HCT116 (cell line): ENCODE measurements around the gene C14orf132.

Source experiments
- CTCF ChIP-seq, 3 experiments: fragments of 200-600 bp in 1 of 3; sonication (generic) in 1 of 3; IDR thresholded peaks in 2 of 3; conservative IDR thresholded peaks in 1 of 3; 2 replicates each; pipeline ENCODE4 v1.5.1; 2012 to 2017; ENCODE audit warnings: low read depth in 2 of 3, low read length in 2 of 3, antibody characterized with exemption in 1 of 3, borderline replicate concordance in 1 of 3, control low read depth in 1 of 3, mild to moderate bottlenecking in 1 of 3, mixed read lengths in 1 of 3, mixed run types in 1 of 3, moderate library complexity in 1 of 3; ENCODE audit not compliant: insufficient read depth in 1 of 3
- POLR2A ChIP-seq: IDR thresholded peaks from 2 replicates; pipeline ENCODE4 v1.7.0; 2011; ENCODE audit warnings: borderline replicate concordance; ENCODE audit not compliant: insufficient read depth, insufficient read length; ENCODE audit errors: extremely low read depth
- POLR2AphosphoS5 ChIP-seq: IDR thresholded peaks from 2 replicates; pipeline ENCODE4 v1.6.1; 2011; ENCODE audit warnings: mild to moderate bottlenecking, low read depth, low read length, moderate library complexity
- REST ChIP-seq: IDR thresholded peaks from 2 replicates; pipeline ENCODE4 v1.6.1; 2012; ENCODE audit warnings: low read depth
- SIN3A ChIP-seq: IDR thresholded peaks from 2 replicates; pipeline ENCODE4 v1.6.1; 2012; ENCODE audit warnings: low read depth
- SRF ChIP-seq: IDR thresholded peaks from 2 replicates; pipeline ENCODE4 v1.6.1; 2012; ENCODE audit warnings: low read depth

DNA sequence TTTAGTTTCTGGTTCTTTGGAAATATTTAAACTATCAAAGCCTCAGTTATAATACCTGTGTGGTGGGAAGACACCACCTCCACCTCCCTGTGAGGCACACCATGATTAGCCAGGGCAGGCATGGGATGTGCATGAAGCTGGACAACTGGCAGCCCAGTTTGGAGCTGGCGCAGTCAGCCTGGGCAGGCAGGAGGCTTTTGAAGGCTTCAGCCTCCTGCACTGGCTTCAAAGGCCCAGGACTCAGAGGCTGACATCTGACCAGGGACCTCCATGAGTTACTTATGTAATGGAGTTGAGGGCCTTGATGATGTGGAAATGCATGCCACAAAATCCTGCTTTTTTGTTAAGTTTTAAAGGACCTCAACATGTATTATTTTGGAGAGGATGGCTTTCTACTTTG is 30.3 kb downstream of the C14orf132 start:
- no peak for TF ChIP-seq POLR2AphosphoS5
- no peak for TF ChIP-seq REST
- no peak for TF ChIP-seq SRF
- TF ChIP-seq CTCF (IDR thresholded peaks at IDR 0.05 in 2 of 3, conservative IDR thresholded peaks at IDR 0.05 in 1 of 3; ENCODE audit: borderline replicate concordance in 1 of 3, insufficient read depth in 1 of 3, low read depth in 2 of 3, low read length in 2 of 3), result no peak
- no peak for TF ChIP-seq POLR2A
- TF ChIP-seq SIN3A, result no peak
